Mesendoderm (in vitro differentiated cells): Measurements from ENCODE around the gene LRRC72.

Source experiments
- DNase-seq: peaks from one replicate; pipeline ENCODE4 v3.0.0; 2013
- H2AK5ac ChIP-seq: 2 replicates; pipeline ENCODE4 v1.6.1; 2013; ENCODE audit warnings: low read length, inconsistent platforms
- H2BK120ac ChIP-seq: 2 replicates; pipeline ENCODE4 v1.6.1; 2013; ENCODE audit warnings: low read depth, mild to moderate bottlenecking, low read length, moderate library complexity, mixed read lengths
- H2BK15ac ChIP-seq: replicated peaks from 2 replicates; pipeline ENCODE4 v1.6.1; 2013; ENCODE audit warnings: low read depth, mild to moderate bottlenecking, moderate library complexity
- H2BK5ac ChIP-seq: 2 replicates; pipeline ENCODE4 v1.6.1; 2013; ENCODE audit warnings: low read length, inconsistent platforms
- H3K18ac ChIP-seq: 2 replicates; pipeline ENCODE4 v1.6.1; 2013; ENCODE audit warnings: mild to moderate bottlenecking, low read length, mixed read lengths
- H3K23ac ChIP-seq: one replicate; pipeline ENCODE4 v1.6.1; 2013; ENCODE audit warnings: low read length
- H3K27ac ChIP-seq: 2 replicates; pipeline ENCODE4 v1.5.1; 2013; ENCODE audit warnings: low read depth, mild to moderate bottlenecking, inconsistent platforms, low read length, moderate library complexity
- H3K27me3 ChIP-seq: 2 replicates; pipeline ENCODE4 v1.6.1; 2013; ENCODE audit warnings: low read length, control low read depth, mild to moderate bottlenecking, inconsistent platforms; ENCODE audit not compliant: insufficient read depth, poor library complexity
- H3K36me3 ChIP-seq: 2 replicates; pipeline ENCODE4 v1.6.1; 2013; ENCODE audit warnings: low read length, inconsistent platforms; ENCODE audit not compliant: control insufficient read depth, insufficient read depth
- H3K4ac ChIP-seq: one replicate; pipeline ENCODE4 v1.6.1; 2013; ENCODE audit warnings: low read depth, mild to moderate bottlenecking, low read length, moderate library complexity
- H3K4me1 ChIP-seq: 2 replicates; pipeline ENCODE4 v1.6.1; 2013; ENCODE audit warnings: low read depth, low read length, inconsistent platforms; ENCODE audit not compliant: control insufficient read depth
- H3K4me2 ChIP-seq: 2 replicates; pipeline ENCODE4 v1.6.1; 2013; ENCODE audit warnings: low read length
- H3K4me3 ChIP-seq: 2 replicates; pipeline ENCODE4 v1.5.1; 2013; ENCODE audit warnings: mild to moderate bottlenecking, low read length
- H3K56ac ChIP-seq: one replicate; pipeline ENCODE4 v1.6.1; 2013; ENCODE audit warnings: low read length
- H3K79me1 ChIP-seq: 2 replicates; pipeline ENCODE4 v1.6.1; 2013; ENCODE audit warnings: low read length, inconsistent platforms
- H3K79me2 ChIP-seq: 2 replicates; pipeline ENCODE4 v1.6.1; 2013; ENCODE audit warnings: mild to moderate bottlenecking, low read length; ENCODE audit not compliant: control insufficient read depth, insufficient read depth
- H3K9ac ChIP-seq: 2 replicates; pipeline ENCODE4 v1.6.1; 2013; ENCODE audit warnings: low read length, inconsistent platforms
- H4K5ac ChIP-seq: one replicate; pipeline ENCODE4 v1.6.1; 2013; ENCODE audit warnings: low read length
- H4K8ac ChIP-seq: one replicate; pipeline ENCODE4 v1.6.1; 2013; ENCODE audit warnings: low read depth, mild to moderate bottlenecking, control low read depth, low read length, moderate library complexity
- WGBS: extraction: QIAGEN DNeasy Blood & Tissue Kit; methylation state at CpG from one replicate; pipeline ENCODE4 v1.1.7; 2013; ENCODE audit warnings: low lambda C conversion rate, missing lambda C conversion rate; ENCODE audit not compliant: insufficient coverage; ENCODE audit errors: extremely low coverage; 5-methylcytosine and 5-hydroxymethylcytosine counted together

The LRRC72 gene

GRCh38 chr7:16616122-16616521, 89.5 kb downstream of the LRRC72 start:
- Histone ChIP-seq H2BK120ac (no peak overlapping the region), H3K79me2 (no peaks in the 10 kb centered on the region), H3K36me3 (no peaks in the 10 kb centered on the region), H3K27ac (no peak overlapping the region), H2BK15ac (no peak overlapping the region), H3K4ac (no peak overlapping the region), H3K27me3 (no peaks in the 10 kb centered on the region), H3K23ac (no peak overlapping the region), H2AK5ac (no peak overlapping the region), H3K56ac (no peak overlapping the region), H3K9ac (no peak overlapping the region), H3K18ac (no peak overlapping the region), H2BK5ac (no peak overlapping the region), H3K4me3 (no peak overlapping the region), H3K4me1 (peaks cover 1% of the 10 kb centered on the region), H3K79me1 (no peaks in the 10 kb centered on the region), H4K5ac (no peak overlapping the region), H3K4me2 (no peak overlapping the region), H4K8ac (no peak overlapping the region)
- WGBS: no CpG with 5 or more reads among the region's 4 CpGs
- no peak for DNase-seq

- no CpG with 5 or more reads among the region's 18 CpGs for WGBS
- Histone ChIP-seq H3K27me3 (no peaks in the 10 kb centered on the region), H3K4ac (no peak overlapping the region), H2BK5ac (no peak overlapping the region), H3K4me3 (no peak overlapping the region), H3K79me2 (no peaks in the 10 kb centered on the region), H3K79me1 (no peaks in the 10 kb centered on the region), H2AK5ac (no peak overlapping the region), H2BK120ac (no peak overlapping the region), H4K8ac (no peak overlapping the region), H4K5ac (no peak overlapping the region), H3K27ac (no peak overlapping the region), H3K4me1 (peaks cover 1% of the 10 kb centered on the region), H3K23ac (no peak overlapping the region), H3K36me3 (no peaks in the 10 kb centered on the region), H3K9ac (no peak overlapping the region), H3K56ac (no peak overlapping the region), H3K4me2 (no peak overlapping the region), H3K18ac (no peak overlapping the region), H2BK15ac (no peak overlapping the region)
- peak; percentile 24 for DNase-seq
Measured at GRCh38 chr7:16616542-16616941, 89.9 kb downstream of the LRRC72 start.

- Histone ChIP-seq H3K27me3 (no peaks in the 10 kb centered on the region), H3K4me3 (no peak overlapping the region), H4K8ac (no peak overlapping the region), H4K5ac (no peak overlapping the region), H3K79me2 (no peaks in the 10 kb centered on the region), H3K23ac (no peak overlapping the region), H3K4me2 (no peak overlapping the region), H3K56ac (no peak overlapping the region), H3K4ac (no peak overlapping the region), H3K18ac (no peak overlapping the region), H3K9ac (no peak overlapping the region), H2BK120ac (no peak overlapping the region), H2AK5ac (no peak overlapping the region), H2BK5ac (no peak overlapping the region), H3K4me1 (peaks cover 1% of the 10 kb centered on the region), H2BK15ac (no peak overlapping the region), H3K36me3 (no peaks in the 10 kb centered on the region), H3K27ac (no peak overlapping the region), H3K79me1 (no peaks in the 10 kb centered on the region)
- WGBS: no CpG with 5 or more reads among the region's 2 CpGs
- DNase-seq: no peak
Measured at GRCh38 chr7:16619979-16620408, 93.4 kb downstream of the LRRC72 start.

- Histone ChIP-seq H4K5ac (no peak overlapping the region), H2AK5ac (no peak overlapping the region), H3K4me1 (no peaks in the 10 kb centered on the region), H3K79me2 (no peaks in the 10 kb centered on the region), H3K56ac (no peak overlapping the region), H2BK120ac (no peak overlapping the region), H3K23ac (no peak overlapping the region), H3K18ac (no peak overlapping the region), H3K4me3 (no peak overlapping the region), H3K27me3 (no peaks in the 10 kb centered on the region), H2BK5ac (no peak overlapping the region), H3K79me1 (no peaks in the 10 kb centered on the region), H3K9ac (no peak overlapping the region), H3K36me3 (no peaks in the 10 kb centered on the region), H3K4me2 (no peak overlapping the region), H2BK15ac (no peak overlapping the region), H4K8ac (no peak overlapping the region), H3K4ac (no peak overlapping the region), H3K27ac (no peak overlapping the region)
- no peak for DNase-seq
- WGBS: no CpG with 5 or more reads among the region's 2 CpGs
Measured at GRCh38 chr7:16626388-16626787, 99.8 kb downstream of the LRRC72 start.

- Histone ChIP-seq H3K79me2 (no peaks in the 10 kb centered on the region), H3K18ac (no peak overlapping the region), H3K9ac (no peak overlapping the region), H3K4me2 (no peak overlapping the region), H2BK120ac (no peak overlapping the region), H2AK5ac (no peak overlapping the region), H3K79me1 (no peaks in the 10 kb centered on the region), H2BK15ac (no peak overlapping the region), H3K4me1 (no peaks in the 10 kb centered on the region), H3K27me3 (no peaks in the 10 kb centered on the region), H3K56ac (no peak overlapping the region), H3K4ac (no peak overlapping the region), H3K23ac (no peak overlapping the region), H3K4me3 (no peak overlapping the region), H4K8ac (no peak overlapping the region), H3K36me3 (no peaks in the 10 kb centered on the region), H3K27ac (no peak overlapping the region), H2BK5ac (no peak overlapping the region), H4K5ac (no peak overlapping the region)
- no peak for DNase-seq
- no CpG with 5 or more reads among the region's 2 CpGs for WGBS
Measured at GRCh38 chr7:16627236-16627635, 100.6 kb downstream of the LRRC72 start.

- no CpG with 5 or more reads among the region's 1 CpG for WGBS
- Histone ChIP-seq H3K4me3 (no peak overlapping the region), H3K56ac (no peak overlapping the region), H3K23ac (no peak overlapping the region), H2BK120ac (no peak overlapping the region), H3K18ac (no peak overlapping the region), H3K4ac (no peak overlapping the region), H3K79me2 (no peaks in the 10 kb centered on the region), H3K27ac (no peak overlapping the region), H2BK15ac (no peak overlapping the region), H3K79me1 (no peaks in the 10 kb centered on the region), H2AK5ac (no peak overlapping the region), H2BK5ac (no peak overlapping the region), H4K8ac (no peak overlapping the region), H4K5ac (no peak overlapping the region), H3K4me2 (no peak overlapping the region), H3K27me3 (no peaks in the 10 kb centered on the region), H3K36me3 (no peaks in the 10 kb centered on the region), H3K4me1 (no peaks in the 10 kb centered on the region), H3K9ac (no peak overlapping the region)
- peak; percentile 59 for DNase-seq
Measured at GRCh38 chr7:16630654-16631053, 104.0 kb downstream of the LRRC72 start.
